Fibroblast of the aortic adventitia (primary cell): ENCODE results near the gene NEMP2. TPM values are rescaled to one million over a fixed set of nuclear protein-coding genes. Genes with fewer than 3 reads are reported as not detected.

Source experiments
- DNase-seq: peaks from one replicate; pipeline ENCODE4 v3.0.0-alpha.2; 2010; ENCODE audit warnings: low read depth
- H3K4me3 ChIP-seq: 2 replicates; pipeline ENCODE4 v1.5.1; 2011; ENCODE audit warnings: low read depth, mild to moderate bottlenecking, control low read depth, low read length, moderate library complexity
- total RNA-seq: library from RNA; depleted of rRNA; stranded (reverse); fragments of >200 nt; gene quantifications from 2 replicates; pipeline ENCODE4 v1.2.3, GENCODE V29; 2012; ENCODE audit warnings: low replicate concordance
- TF ChIP-seq, protein P1 (sequence below): IDR thresholded peaks from 2 replicates; pipeline ENCODE4 v1.5.1; 2011; ENCODE audit warnings: mild to moderate bottlenecking, low read length, control low read depth, inconsistent platforms; ENCODE audit not compliant: insufficient read depth

NEMP2 gene
- total RNA-seq, 1 donor = 11.7 TPM

GRCh38 chr2:190527918-190528317 is 6.6 kb downstream of the NEMP2 start:
- no peak overlapping the region for H3K4me3 ChIP-seq
- TF ChIP-seq, protein P1, sequence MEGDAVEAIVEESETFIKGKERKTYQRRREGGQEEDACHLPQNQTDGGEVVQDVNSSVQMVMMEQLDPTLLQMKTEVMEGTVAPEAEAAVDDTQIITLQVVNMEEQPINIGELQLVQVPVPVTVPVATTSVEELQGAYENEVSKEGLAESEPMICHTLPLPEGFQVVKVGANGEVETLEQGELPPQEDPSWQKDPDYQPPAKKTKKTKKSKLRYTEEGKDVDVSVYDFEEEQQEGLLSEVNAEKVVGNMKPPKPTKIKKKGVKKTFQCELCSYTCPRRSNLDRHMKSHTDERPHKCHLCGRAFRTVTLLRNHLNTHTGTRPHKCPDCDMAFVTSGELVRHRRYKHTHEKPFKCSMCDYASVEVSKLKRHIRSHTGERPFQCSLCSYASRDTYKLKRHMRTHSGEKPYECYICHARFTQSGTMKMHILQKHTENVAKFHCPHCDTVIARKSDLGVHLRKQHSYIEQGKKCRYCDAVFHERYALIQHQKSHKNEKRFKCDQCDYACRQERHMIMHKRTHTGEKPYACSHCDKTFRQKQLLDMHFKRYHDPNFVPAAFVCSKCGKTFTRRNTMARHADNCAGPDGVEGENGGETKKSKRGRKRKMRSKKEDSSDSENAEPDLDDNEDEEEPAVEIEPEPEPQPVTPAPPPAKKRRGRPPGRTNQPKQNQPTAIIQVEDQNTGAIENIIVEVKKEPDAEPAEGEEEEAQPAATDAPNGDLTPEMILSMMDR = no peak
- DNase-seq = no peak

DNA sequence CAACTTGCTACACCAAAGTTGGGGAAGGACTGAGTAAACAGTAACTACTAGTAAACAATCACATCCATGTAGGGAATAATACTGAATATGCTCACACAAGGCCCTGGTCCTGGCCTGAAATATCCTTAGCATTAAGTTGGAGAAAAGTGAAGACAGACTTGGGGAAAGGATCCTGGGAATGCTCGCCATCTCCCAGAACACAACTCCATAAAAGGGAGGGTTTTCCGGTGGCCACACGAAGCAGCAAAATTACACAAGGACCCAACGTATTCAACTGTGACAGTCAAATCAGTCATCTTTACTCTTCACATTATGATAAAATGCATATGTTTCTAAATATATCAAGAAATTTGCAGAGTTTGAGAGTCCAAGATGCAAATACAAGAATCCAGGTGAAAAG is 7.3 kb downstream of the NEMP2 start:
- TF ChIP-seq, protein P1 = no peak
- H3K4me3 ChIP-seq = no peak overlapping the region

DNA sequence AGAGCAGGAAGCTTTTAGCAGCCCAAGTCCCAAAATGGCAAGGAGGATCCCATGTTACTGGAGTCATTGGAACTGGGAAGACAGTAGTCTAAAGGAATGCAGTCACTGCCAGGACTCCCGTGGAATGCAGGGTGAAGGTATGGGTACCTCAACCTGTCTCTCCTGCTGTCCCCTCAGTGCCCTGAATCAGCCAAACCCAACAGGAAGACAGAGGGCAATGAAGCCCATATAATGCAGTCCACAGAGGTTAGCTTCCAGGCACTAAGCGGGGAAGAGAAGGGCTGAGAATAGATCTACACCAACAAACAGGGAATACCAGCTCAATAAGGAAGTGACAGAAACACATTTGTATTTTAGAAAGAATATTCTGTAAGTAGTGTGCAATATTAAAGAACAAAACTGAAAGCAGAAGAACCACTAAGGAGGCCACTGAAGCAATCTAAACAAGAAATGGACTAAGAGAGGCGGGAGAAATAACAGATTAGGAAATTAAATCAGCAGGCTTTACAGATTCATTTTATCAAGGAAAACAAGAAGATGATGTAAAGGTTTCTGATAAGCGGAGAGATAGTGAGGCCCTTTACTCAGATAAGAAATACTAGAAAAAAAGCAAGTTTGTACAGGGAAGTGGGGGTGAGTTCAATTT is 8.3 kb downstream of the NEMP2 start:
- DNase-seq = no peak
- TF ChIP-seq, protein P1 = no peak
- H3K4me3 ChIP-seq = no peak overlapping the region

More for the DNA sequence above, 7.3 kb downstream of the NEMP2 start:
- no peak for DNase-seq

- H3K4me3 ChIP-seq = no peak overlapping the region
- TF ChIP-seq, protein P1 = no peak
- DNase-seq = no peak
Measured at GRCh38 chr2:190524928-190525327, 9.6 kb downstream of the NEMP2 start.

GRCh38 chr2:190519975-190520767 is 14.4 kb downstream of the NEMP2 start:
- DNase-seq = no peak
- TF ChIP-seq, protein P1 = no peak
- no peak overlapping the region for H3K4me3 ChIP-seq

GRCh38 chr2:190517468-190517867 is 17.1 kb downstream of the NEMP2 start:
- H3K4me3 ChIP-seq = no peak overlapping the region
- TF ChIP-seq, protein P1 = no peak
- no peak for DNase-seq
